Loucy (cell line): ENCODE measurements around the gene TMEM87B.

Experiments used
- EZH2phosphoT487 ChIP-seq: fragments of 200-600 bp; IDR thresholded peaks from 2 replicates; pipeline ENCODE4 v1.6.1; 2018; ENCODE audit warnings: antibody characterized with exemption, mild to moderate bottlenecking, moderate library complexity, borderline replicate concordance
- TF ChIP-seq, protein P1 (sequence below): fragments of 200-600 bp; sonication (generic); conservative IDR thresholded peaks from 2 replicates; pipeline ENCODE4 v1.5.1; 2014; ENCODE audit warnings: mild to moderate bottlenecking, antibody characterized with exemption, low read length

DNA sequence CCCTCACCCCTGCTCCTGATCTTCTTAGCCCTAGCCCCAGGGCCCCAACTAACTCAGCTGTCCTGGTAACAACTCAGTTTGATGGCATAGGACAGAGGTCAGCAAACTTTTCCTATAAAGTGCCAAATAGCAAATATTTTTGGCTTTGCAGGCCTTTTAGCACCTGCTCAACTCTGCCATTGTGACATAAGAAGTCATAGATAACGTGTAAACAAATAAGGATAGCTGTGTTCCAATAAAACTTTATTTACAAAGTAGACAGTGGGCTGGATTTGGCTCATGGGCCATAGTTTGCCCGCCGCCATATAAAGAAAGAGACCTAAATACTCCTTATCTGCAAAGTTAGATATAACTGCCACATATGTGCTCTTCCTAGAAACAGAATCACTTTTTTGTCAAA, 27.3 kb upstream of the TMEM87B start:
- TF ChIP-seq, protein P1, sequence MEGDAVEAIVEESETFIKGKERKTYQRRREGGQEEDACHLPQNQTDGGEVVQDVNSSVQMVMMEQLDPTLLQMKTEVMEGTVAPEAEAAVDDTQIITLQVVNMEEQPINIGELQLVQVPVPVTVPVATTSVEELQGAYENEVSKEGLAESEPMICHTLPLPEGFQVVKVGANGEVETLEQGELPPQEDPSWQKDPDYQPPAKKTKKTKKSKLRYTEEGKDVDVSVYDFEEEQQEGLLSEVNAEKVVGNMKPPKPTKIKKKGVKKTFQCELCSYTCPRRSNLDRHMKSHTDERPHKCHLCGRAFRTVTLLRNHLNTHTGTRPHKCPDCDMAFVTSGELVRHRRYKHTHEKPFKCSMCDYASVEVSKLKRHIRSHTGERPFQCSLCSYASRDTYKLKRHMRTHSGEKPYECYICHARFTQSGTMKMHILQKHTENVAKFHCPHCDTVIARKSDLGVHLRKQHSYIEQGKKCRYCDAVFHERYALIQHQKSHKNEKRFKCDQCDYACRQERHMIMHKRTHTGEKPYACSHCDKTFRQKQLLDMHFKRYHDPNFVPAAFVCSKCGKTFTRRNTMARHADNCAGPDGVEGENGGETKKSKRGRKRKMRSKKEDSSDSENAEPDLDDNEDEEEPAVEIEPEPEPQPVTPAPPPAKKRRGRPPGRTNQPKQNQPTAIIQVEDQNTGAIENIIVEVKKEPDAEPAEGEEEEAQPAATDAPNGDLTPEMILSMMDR = no peak
- TF ChIP-seq EZH2phosphoT487 = no peak
